Activated CD8-positive, alpha-beta memory T cell treated with anti-CD3 and anti-CD28 coated beads for 4 hours (primary cell): ENCODE data around the gene PELI2.

ENCODE experiments used
- DNase-seq, 2 donors: peaks; one replicate each; pipeline ENCODE4 v3.0.0-alpha.2; 2020; ENCODE audit warnings: low read depth in 2 of 2

The PELI2 gene

GRCh38 chr14:56205881-56206280, 87.7 kb downstream of the PELI2 start:
- DNase-seq = no peak

- DNase-seq = no peak
These were observed 88.4 kb downstream of the PELI2 start for GRCh38 chr14:56206596-56206995.

- DNase-seq = no peak
These were observed 89.5 kb downstream of the PELI2 start for GRCh38 chr14:56207626-56208292.

- no peak for DNase-seq
These were observed 90.3 kb downstream of the PELI2 start for GRCh38 chr14:56208520-56208919.

- no peak for DNase-seq
These were observed 92.4 kb downstream of the PELI2 start for GRCh38 chr14:56210571-56210970.

- no peak for DNase-seq
These were observed 92.9 kb downstream of the PELI2 start for GRCh38 chr14:56211084-56211483.

DNA sequence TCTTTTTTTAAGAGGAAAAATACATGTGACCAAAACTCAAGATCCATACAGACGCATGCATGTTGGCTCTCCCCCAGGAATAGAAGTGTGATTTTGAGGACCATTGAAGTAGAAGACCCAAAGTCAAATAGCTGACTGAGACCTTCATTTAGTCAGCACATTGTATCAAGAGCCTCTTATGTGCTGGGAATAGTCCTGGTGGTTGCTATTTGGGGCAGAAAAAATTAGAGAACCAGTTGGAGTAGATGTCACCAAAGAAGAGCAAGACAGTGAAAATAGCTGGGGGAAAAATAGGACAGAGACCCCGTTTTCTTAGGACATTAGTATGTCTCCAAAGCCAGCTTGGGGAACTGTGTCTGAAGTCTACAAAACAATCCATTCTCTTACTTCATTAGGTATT, 93.6 kb downstream of the PELI2 start:
- no peak for DNase-seq

GRCh38 chr14:56212521-56212920, 94.3 kb downstream of the PELI2 start:
- DNase-seq = no peak

DNA sequence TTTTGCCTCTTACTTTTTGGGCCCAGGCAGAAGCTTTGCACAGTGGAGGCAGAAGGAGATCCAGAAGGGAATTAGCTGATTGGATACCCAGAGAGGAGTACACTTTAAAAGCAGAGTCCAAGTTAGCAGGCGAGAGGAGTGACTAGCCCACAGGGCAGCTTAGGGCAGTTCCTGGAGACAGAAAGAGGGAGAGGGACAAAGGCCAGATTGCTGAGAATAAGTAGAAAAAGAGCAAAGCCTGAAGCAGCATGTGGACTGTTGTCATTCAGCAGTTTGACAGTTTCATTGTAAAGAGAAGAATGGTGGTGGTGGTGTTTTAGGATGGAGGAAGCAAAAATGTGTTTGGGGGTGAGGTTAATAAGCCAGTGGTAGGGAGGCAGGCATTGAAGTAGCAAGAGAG, 95.1 kb downstream of the PELI2 start:
- DNase-seq = no peak

DNA sequence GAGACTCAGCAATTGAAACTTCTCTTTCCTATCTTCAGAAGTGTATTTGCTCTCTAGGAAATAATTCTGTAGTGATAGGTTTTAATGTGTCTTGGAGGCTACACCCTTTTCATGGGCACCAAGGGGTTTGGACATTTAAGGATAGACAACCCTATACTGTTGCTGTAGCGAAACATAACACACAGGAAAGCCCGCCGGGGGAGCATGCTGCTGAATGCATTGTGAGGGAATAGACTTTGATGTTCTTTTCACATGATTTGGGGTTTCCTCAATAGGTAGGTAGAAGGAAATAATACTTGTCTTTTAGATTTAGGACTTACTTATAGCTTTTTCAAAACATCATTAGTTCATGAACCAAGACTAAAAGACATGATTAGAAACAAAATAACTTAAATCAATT, 97.0 kb downstream of the PELI2 start:
- DNase-seq = no peak

GRCh38 chr14:56216626-56217379, 98.6 kb downstream of the PELI2 start:
- no peak for DNase-seq

GRCh38 chr14:56217380-56218045, 99.3 kb downstream of the PELI2 start:
- no peak for DNase-seq

DNA sequence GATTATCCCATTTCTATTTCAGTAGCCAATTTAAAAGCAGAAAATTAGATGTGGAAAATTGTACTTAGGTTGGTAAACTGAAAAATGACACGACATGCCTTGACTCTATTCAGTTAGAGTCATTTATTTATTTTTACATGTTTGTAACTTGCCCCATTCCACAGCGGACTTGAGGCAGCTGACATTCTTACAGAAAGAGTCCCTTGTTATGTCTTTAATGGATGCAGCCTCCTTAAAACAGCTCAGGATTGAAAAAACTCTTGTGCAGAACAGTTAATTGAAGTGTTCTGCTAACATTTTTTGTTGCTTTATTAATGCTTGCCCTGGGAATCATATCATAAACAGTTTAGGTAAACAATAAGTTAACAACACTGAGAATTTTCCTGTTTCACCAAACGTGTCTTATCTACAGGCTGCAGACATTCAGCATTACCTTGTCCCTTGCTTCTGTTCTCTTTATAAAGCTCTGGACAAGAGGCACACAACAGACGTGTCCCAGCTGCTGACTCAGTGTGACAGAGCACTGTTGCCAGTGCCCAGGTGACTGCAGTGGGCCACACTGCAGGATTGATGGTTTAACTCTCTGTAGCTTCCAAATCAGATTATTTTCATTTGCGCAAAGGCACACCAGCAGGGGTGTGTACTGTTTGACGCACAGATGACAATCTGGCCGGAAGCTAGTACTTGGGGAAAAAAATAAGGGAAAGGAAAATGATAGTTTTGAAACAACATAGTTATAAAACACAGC, 101.6 kb downstream of the PELI2 start:
- DNase-seq = no peak

DNA sequence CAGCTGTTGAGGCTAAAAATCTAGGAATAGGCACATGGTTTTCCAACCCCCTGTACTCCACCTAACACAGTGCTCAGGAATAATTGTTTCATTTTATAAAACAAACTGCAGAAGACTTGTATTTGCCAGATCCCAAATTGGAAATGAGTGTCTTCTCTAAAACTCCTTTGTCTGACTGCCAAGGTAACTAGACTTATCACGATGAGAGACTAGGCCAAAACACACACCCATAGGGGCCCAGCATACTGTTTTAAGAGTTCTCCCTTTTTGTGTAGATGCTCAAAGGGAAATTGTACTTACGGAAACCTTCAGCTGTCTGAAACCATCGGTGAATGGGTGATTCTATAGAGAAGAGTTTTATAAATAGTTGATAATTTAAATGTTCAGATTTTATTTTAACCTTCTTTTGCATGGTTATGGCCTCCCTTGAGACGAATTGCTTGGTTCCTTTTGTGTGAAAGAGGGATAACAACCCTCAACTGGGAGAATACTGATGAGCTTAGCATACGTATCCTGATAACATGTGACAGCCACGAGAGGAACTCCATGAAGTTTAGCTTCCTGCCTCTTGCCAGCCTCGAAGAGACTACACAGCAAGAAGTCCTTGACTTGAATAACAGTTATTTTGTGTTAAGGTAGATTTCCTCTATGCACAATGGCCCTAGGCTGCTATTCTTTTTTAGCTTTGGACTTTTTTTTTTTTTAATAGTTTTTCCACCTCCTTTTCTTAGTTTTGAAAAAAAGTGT, 103.3 kb downstream of the PELI2 start:
- no peak for DNase-seq

GRCh38 chr14:56224229-56224628, 106.0 kb downstream of the PELI2 start:
- DNase-seq = no peak

DNA sequence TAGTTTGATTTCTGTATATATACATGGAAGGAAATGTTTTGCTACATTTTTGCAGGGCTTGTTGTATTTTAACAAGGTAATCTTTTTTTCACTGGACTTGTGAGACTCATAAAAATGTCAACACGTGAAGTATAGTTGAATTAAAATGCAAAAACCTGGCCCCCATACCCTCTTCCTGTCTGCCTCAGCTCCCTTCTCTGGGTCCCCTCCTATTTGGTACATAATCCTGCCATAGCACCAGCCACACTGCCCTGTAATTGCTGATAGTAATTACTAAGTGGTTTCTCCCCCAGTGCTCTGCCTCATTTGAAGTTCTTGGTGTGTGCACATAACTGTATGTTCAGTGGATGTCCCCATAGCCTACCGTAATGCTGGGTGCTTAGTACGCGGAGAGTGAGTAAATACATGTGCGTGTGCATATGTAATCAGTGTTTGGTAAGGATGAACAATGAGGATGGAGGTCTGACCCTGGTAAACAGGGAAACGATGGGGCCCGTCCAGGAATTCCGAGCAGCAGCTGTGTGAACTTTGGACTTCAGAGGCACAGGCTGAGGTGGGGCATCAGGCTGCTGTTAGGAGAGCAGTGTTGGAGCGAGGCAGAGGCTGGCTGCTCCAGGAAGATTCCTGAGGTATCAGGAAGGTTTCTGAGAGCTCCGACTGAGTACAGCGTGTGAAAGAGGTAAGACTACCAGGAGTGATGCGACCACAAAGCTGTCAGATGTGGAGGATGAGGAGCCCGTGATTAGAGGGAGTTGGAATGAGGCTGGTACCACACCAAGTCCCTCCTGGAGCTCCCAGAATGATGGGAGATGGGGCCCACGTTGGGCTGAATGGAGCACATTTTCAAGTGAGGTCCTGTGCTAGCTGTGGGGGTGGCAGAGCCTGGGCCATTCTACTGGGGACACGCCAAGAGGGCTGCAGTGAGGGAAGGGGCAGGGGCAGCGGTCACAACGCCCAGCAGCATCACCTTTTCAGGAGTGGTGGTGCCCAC, 106.8 kb downstream of the PELI2 start:
- no peak for DNase-seq

DNA sequence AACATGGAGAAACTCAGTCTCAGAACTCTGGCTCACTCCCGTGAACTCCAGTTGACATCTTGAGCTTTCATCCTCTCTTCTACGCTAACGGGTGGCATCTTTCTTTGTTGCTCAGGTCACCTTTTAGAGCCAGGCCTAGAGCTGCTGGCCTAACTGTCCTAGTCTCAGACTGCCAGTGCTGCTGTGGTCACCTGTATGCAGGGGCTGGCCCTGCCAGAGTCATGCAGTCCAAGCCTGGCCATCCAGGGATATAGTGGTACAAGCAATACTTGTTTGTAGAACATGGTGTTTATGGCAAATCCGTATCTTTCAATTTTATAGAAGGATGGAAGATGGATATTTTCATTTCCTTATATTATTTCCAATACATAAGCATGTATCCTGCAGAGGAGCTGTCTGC, 117.2 kb downstream of the PELI2 start:
- no peak for DNase-seq

- no peak for DNase-seq
These were observed 119.2 kb downstream of the PELI2 start for GRCh38 chr14:56237398-56237797.

- no peak for DNase-seq
These were observed 123.2 kb downstream of the PELI2 start for GRCh38 chr14:56241461-56241860.

DNA sequence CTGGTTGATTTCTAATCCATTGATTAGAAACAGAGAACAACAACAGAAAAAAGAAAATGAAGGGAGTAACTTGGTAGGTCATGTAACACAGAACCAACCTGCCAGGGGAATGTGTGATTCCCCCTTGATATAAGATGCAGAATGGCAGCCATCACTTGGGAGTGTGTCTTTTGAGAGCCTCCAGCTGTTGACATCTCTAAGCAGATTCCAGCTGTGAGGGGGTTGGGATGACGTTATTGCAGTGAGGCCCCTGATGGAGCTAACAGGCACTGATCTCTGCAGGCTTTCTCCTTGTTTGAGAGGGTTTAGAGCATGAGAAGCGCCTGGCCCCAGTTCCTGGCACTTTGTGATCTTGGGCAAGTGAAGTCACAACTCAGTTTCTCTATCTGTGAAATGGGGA, 124.9 kb downstream of the PELI2 start:
- DNase-seq = no peak
